Measurements from ENCODE around the gene PHYKPL. TPM values are rescaled to one million over a fixed set of nuclear protein-coding genes. Genes with fewer than 3 reads are reported as not detected.
A peak's percentile ranks its signal among the peaks of the same experiment; 100 is the strongest.

PHYKPL gene
- total and polyA plus RNA-seq, 2 of the 4 experiments (the other 2 are of a cell fraction): 10.0 to 24.5 TPM

- Histone ChIP-seq H3K18ac (ENCODE audit: low read depth, low read length) (no peak overlapping the region), H3K4ac (ENCODE audit: low read depth, low read length) (no peak overlapping the region), H2BK120ac (ENCODE audit: low read depth, low read length) (no peak overlapping the region), H3K4me3 (ENCODE audit: insufficient read depth, low read depth, low read length) (no peak overlapping the region), H3K9me3 (ENCODE audit: control insufficient read depth, insufficient read depth, low read length) (no peaks in the 10 kb centered on the region), H3K14ac (replicated peaks; ENCODE audit: low read depth, low read length) (no peak overlapping the region), H3K27ac (ENCODE audit: insufficient read depth, low read length) (no peak overlapping the region), H2AK9ac (replicated peaks; ENCODE audit: low read depth, low read length, poor library complexity) (peak overlapping the region; percentile 28), H3K9me1 (ENCODE audit: insufficient read depth, low read length) (no peaks in the 10 kb centered on the region), H3K79me1 (ENCODE audit: low read depth in 1 of 2, low read length in 2 of 2) (no peaks in the 10 kb centered on the region), H3K9ac (ENCODE audit: low read depth, low read length) (no peak overlapping the region), H2AFZ (replicated peaks; ENCODE audit: low read length, poor library complexity) (no peak overlapping the region), H3K27me3 (ENCODE audit: control insufficient read depth, insufficient read depth, low read length) (peaks cover 3% of the 10 kb centered on the region; the same call in 1 of the 2 replicates), H4K20me1 (ENCODE audit: insufficient read depth, low read length) (no peaks in the 10 kb centered on the region), H3K56ac (ENCODE audit: extremely low read depth, insufficient read depth, low read length) (no peak overlapping the region), H3K4me1 (ENCODE audit: control insufficient read depth, insufficient read depth, low read length) (peaks cover 2% of the 10 kb centered on the region; the same call in 1 of the 2 replicates), H3K23ac (ENCODE audit: low read depth, low read length) (no peak overlapping the region), H2BK15ac (ENCODE audit: low read depth, low read length) (no peak overlapping the region), H4K5ac (ENCODE audit: low read depth, low read length) (no peak overlapping the region), H4K91ac (ENCODE audit: insufficient read depth, low read depth, low read length) (no peak overlapping the region), H3K4me2 (ENCODE audit: low read depth, low read length) (no peak overlapping the region), H4K8ac (ENCODE audit: low read depth in 2 of 2, low read length in 2 of 2) (no peak overlapping the region), H3K36me3 (ENCODE audit: control insufficient read depth, insufficient read depth, low read length) (no peaks in the 10 kb centered on the region), H2BK5ac (ENCODE audit: low read depth, low read length, poor library complexity, severe bottlenecking) (no peak overlapping the region), H2AK5ac (ENCODE audit: low read depth, low read length) (no peak overlapping the region), H2BK20ac (ENCODE audit: low read depth, low read length) (no peak overlapping the region)
- TF ChIP-seq ELK1 (IDR thresholded peaks at IDR 0.05; ENCODE audit: borderline replicate concordance, low read depth, low read length): no peak
- TF ChIP-seq MXI1 (IDR thresholded peaks at IDR 0.05; ENCODE audit: borderline replicate concordance, low read depth, low read length): no peak
- no peak for TF ChIP-seq RFX5 (IDR thresholded peaks at IDR 0.05; ENCODE audit: low read depth, low read length)
- no peak for TF ChIP-seq CHD1 (IDR thresholded peaks at IDR 0.05; ENCODE audit: low read depth, low read length)
- TF ChIP-seq RCOR1 (IDR thresholded peaks at IDR 0.05; ENCODE audit: insufficient replicate concordance, low read length): no peak
- no peak for TF ChIP-seq FOS (IDR thresholded peaks at IDR 0.05; ENCODE audit: low read depth, low read length)
- no peak for TF ChIP-seq POLR2A (IDR thresholded peaks at IDR 0.05; ENCODE audit: low read depth, low read length)
- TF ChIP-seq RAD21 (IDR thresholded peaks at IDR 0.05; ENCODE audit: low read length): no peak
- TF ChIP-seq CEBPB (IDR thresholded peaks at IDR 0.05; ENCODE audit: low read depth, low read length): no peak
- TF ChIP-seq MAFK (IDR thresholded peaks at IDR 0.05; ENCODE audit: low read depth, low read length): no peak
- no peak for TF ChIP-seq USF2 (IDR thresholded peaks at IDR 0.05; ENCODE audit: low read depth, low read length)
- TF ChIP-seq MAZ (IDR thresholded peaks at IDR 0.05; ENCODE audit: borderline replicate concordance, low read depth, low read length): no peak
- no peak for TF ChIP-seq BHLHE40 (IDR thresholded peaks at IDR 0.05; ENCODE audit: low read depth, low read length)
- TF ChIP-seq SMC3 (IDR thresholded peaks at IDR 0.05; ENCODE audit: low read depth, low read length): no peak
- no peak for TF ChIP-seq CTCF (conservative IDR thresholded peaks at IDR 0.05; ENCODE audit: low read depth, low read length)
- no peak for TF ChIP-seq NFE2L2 (IDR thresholded peaks at IDR 0.05; ENCODE audit: low read depth, low read length)
- no peak for ATAC-seq (ENCODE audit: low read depth)
- in situ Hi-C loops (cut with MboI; ENCODE audit: low sequenced_read_pairs) (no loop called here), dilution Hi-C loops (cut with HindIII; ENCODE audit: low sequenced_read_pairs, unreplicated experiment) (no loop called here), intact Hi-C loops (cut with micrococcal nuclease) (no loop called here)
- WGBS, 2 experiments (ENCODE audit: extremely low coverage in 2 of 2, insufficient read length in 1 of 2): 64% methylated on average over 1 of the region's 2 CpGs; no CpG with 5 or more reads in 1 of the 2 experiments
- POLR2A ChIA-PET (ENCODE audit: unreplicated experiment): no interaction called here
- no TSS peak for BruUV-seq (replicated peaks)
- CTCF ChIA-PET: no interaction called here
- DNase-seq: no peak
Measured at GRCh38 chr5:178245389-178245788, 12.8 kb upstream of the PHYKPL start.

Data from IMR-90 (cell line).